C4-2B (cell line): Measurements from ENCODE around the gene IL12RB1.

ENCODE experiments used
- ZFX ChIP-seq: fragments of 450-650 bp; IDR thresholded peaks from 2 replicates; pipeline ENCODE4 v1.6.1; 2017
- TF ChIP-seq, protein P1 (sequence below): fragments of 450-650 bp; conservative IDR thresholded peaks from 2 replicates; pipeline ENCODE4 v1.5.1; 2017; ENCODE audit warnings: mild to moderate bottlenecking

DNA sequence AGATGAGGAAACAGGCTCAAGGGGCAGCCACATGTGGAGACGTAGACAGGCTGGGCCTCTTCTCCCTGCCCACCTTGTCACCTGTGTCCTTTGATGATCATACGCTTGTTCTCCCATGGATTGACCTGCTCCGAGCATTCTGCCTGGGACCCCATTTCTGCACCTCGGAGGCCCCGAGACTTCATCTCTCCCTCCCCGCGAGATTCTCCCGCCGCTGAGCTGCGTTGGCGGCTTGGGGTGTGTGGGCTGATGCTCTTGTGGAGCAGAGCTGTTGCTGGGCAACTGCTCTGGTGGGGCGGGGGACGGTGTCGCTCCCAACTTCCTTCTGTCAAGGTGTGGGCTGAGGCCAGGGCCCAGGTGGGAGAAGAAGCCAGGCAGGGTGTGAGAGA is 33.0 kb upstream of the IL12RB1 start:
- TF ChIP-seq, protein P1, sequence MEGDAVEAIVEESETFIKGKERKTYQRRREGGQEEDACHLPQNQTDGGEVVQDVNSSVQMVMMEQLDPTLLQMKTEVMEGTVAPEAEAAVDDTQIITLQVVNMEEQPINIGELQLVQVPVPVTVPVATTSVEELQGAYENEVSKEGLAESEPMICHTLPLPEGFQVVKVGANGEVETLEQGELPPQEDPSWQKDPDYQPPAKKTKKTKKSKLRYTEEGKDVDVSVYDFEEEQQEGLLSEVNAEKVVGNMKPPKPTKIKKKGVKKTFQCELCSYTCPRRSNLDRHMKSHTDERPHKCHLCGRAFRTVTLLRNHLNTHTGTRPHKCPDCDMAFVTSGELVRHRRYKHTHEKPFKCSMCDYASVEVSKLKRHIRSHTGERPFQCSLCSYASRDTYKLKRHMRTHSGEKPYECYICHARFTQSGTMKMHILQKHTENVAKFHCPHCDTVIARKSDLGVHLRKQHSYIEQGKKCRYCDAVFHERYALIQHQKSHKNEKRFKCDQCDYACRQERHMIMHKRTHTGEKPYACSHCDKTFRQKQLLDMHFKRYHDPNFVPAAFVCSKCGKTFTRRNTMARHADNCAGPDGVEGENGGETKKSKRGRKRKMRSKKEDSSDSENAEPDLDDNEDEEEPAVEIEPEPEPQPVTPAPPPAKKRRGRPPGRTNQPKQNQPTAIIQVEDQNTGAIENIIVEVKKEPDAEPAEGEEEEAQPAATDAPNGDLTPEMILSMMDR: no peak
- TF ChIP-seq ZFX: no peak
